ENCODE results near the gene MYH11. TPM values are rescaled to one million over a fixed set of nuclear protein-coding genes. Genes with fewer than 3 reads are reported as not detected.

MYH11 gene
- total and polyA plus RNA-seq, 2 donors (not counting 1 experiment from before 2014, with no cell fraction given) = 1.3 to 14.5 TPM

GRCh38 chr16:15882563-15882962 is 25.7 kb upstream of the MYH11 start:
- Histone ChIP-seq H3K27me3 (ENCODE audit: control insufficient read depth, insufficient read depth, low read length) (no peaks in the 10 kb centered on the region), H3K9me3 (ENCODE audit: control insufficient read depth, insufficient read depth, low read depth, low read length) (no peaks in the 10 kb centered on the region), H3K4me3 (replicated peaks in 1 of 4; ENCODE audit: control extremely low read depth in 1 of 4, insufficient read depth in 1 of 4, low read depth in 3 of 4, low read length in 4 of 4) (no peak overlapping the region), H3K27ac (ENCODE audit: insufficient read depth, low read length) (no peak overlapping the region), H3K4me1 (ENCODE audit: control insufficient read depth, extremely low read depth, insufficient read depth, low read length) (peaks cover 22% of the 10 kb centered on the region), H4K20me1 (ENCODE audit: control insufficient read depth, extremely low read depth, insufficient read depth, low read length) (no peaks in the 10 kb centered on the region), H3K36me3 (ENCODE audit: control insufficient read depth, insufficient read depth, low read length) (peaks cover 5% of the 10 kb centered on the region), H3K79me2 (ENCODE audit: control insufficient read depth, insufficient read depth, low read length) (peaks cover 65% of the 10 kb centered on the region), H3K9ac (ENCODE audit: insufficient read depth, low read length) (no peak overlapping the region), H3K4me2 (ENCODE audit: extremely low read depth, insufficient read depth, low read length) (no peak overlapping the region), H2AFZ (ENCODE audit: low read length) (no peak overlapping the region)
- no peak for DNase-seq (ENCODE audit: low read depth in 2 of 2)
- TF ChIP-seq CTCF (conservative IDR thresholded peaks at IDR 0.05 in 1 of 2, IDR thresholded peaks at IDR 0.05 in 1 of 2; ENCODE audit: low read depth in 1 of 2, low read length in 2 of 2) = no peak
- TF ChIP-seq EZH2 (IDR thresholded peaks at IDR 0.05; ENCODE audit: low read length, missing control alignments) = no peak

GRCh38 chr16:15881794-15882379 is 25.1 kb upstream of the MYH11 start:
- Histone ChIP-seq H3K36me3 (ENCODE audit: control insufficient read depth, insufficient read depth, low read length) (peaks cover 5% of the 10 kb centered on the region), H3K79me2 (ENCODE audit: control insufficient read depth, insufficient read depth, low read length) (peaks cover 58% of the 10 kb centered on the region), H3K27ac (ENCODE audit: insufficient read depth, low read length) (no peak overlapping the region)

More at GRCh38 chr16:15881794-15882379, 25.1 kb upstream of the MYH11 start:
- H3K4me2 ChIP-seq (ENCODE audit: extremely low read depth, insufficient read depth, low read length) = no peak overlapping the region
- TF ChIP-seq CTCF (conservative IDR thresholded peaks at IDR 0.05 in 1 of 2, IDR thresholded peaks at IDR 0.05 in 1 of 2; ENCODE audit: low read depth in 1 of 2, low read length in 2 of 2) (no peak), EZH2 (IDR thresholded peaks at IDR 0.05; ENCODE audit: low read length, missing control alignments) (no peak)
- H3K27me3 ChIP-seq (ENCODE audit: control insufficient read depth, insufficient read depth, low read length) = no peaks in the 10 kb centered on the region
- peaks cover 20% of the 10 kb centered on the region for H3K4me1 ChIP-seq (ENCODE audit: control insufficient read depth, extremely low read depth, insufficient read depth, low read length)
- DNase-seq (ENCODE audit: low read depth in 2 of 2) = no peak
- no peaks in the 10 kb centered on the region for H3K9me3 ChIP-seq (ENCODE audit: control insufficient read depth, insufficient read depth, low read depth, low read length)
- H3K4me3 ChIP-seq (replicated peaks in 1 of 4; ENCODE audit: control extremely low read depth in 1 of 4, insufficient read depth in 1 of 4, low read depth in 3 of 4, low read length in 4 of 4) = no peak overlapping the region
- H4K20me1 ChIP-seq (ENCODE audit: control insufficient read depth, extremely low read depth, insufficient read depth, low read length) = no peaks in the 10 kb centered on the region
- no peak overlapping the region for H2AFZ ChIP-seq (ENCODE audit: low read length)
- H3K9ac ChIP-seq (ENCODE audit: insufficient read depth, low read length) = no peak overlapping the region

Data from fibroblast of lung (primary cell).